COR-L47 (cell line): ENCODE measurements around the gene KIF1A.
"Not testable (repeated sequence)": the region's sequence is repeated elsewhere in the genome, so short reads cannot be mapped to it uniquely, and the experiment has no call there.

Experiments used
- DNase-seq: peaks from one replicate; lab custom pipeline; 2025; lab: John Stamatoyannopoulos, UW

The KIF1A gene

DNA sequence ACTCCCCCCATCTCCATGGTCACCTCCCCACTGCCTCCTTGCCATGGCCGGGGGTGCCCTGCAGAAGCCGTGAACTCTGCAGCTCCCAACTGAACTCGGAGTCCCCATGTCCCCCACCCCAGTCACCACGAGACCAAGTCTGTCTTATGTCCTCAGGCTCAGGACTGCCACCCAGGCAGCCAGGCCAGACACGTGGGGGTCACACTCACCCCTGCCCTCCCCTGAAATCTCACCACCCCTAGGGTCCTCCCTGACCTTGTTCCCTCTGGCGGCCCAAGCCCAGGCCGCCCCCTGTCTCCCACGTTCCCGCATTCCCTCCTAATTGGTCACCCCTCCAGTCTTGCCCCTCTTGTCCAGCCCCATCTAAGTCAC is 117.4 kb downstream of the KIF1A start:
- DNase-seq: no peak

DNA sequence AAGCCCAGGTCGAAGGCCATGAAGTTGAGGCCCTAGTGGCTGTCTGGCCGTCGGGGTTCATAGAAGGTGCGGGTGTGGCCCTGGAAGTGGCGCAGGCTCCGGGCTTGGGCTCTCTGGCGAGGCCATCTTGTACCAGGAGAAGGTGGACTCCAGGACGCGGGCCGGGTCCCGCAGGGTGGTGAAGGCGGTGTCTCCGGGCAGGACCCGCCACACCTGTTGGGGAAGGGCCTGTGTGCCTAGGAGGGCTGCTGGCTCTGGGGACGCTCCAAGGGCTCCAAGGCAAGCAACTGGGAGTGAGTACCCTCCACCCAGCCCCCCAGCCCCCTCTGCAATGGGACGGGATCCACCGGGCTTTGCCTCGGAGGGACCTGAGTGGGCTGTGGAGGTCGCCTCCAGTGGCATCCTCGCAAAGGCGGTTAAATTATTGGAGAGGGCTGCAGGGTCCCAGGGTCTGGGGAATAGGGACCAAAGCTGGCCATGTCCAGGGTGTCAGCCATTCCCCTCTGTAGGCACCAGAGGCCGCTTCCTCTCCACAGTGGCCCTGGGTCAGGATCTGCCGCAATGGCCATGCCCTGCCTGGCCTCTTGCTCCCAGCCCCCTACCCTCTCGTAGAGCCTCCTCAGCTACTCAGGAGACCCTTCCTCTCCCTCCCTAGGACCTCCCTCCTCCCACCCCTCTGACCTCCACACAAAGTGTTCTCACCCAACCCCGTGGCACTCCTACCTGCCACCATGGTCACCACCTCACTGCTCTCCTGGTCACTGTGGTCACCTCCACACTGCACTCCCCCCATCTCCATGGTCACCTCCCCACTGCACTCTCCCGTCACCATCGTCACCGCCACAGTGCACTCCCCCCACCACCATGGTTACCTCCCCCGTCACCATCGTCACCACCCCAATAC is 118.0 kb downstream of the KIF1A start:
- no peak for DNase-seq

DNA sequence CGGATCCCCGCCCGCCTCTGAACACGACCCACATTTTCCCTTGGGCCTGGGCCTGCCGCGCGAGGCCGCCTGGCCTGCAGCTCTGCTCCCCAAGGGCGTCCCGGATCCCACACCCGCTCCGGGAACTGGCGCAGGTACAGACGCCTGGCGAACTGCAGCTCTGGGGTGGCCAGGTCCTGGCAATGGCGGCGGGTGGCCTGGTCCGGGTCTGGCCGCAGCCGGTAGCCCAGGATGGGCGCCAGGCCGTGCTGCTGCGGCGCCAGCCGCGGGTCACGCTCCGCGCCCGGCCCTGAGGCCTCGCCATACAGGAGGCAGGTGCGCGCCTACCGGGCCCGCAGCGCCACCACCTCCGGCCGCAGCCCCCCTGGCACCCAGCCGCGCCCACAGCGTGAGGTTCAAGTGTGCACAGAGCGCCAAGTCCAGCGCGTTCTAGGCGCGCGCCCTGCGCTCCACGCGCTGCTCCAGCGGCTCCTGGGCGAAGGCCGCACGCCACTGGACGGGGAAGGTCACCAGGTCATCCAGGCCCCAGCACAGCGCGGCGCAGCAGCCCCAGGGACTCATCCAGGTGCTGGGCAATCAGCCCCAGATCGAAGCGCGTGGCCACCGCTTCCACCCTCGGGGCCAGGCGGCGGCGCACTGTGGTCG is 118.8 kb downstream of the KIF1A start:
- DNase-seq: no peak

DNA sequence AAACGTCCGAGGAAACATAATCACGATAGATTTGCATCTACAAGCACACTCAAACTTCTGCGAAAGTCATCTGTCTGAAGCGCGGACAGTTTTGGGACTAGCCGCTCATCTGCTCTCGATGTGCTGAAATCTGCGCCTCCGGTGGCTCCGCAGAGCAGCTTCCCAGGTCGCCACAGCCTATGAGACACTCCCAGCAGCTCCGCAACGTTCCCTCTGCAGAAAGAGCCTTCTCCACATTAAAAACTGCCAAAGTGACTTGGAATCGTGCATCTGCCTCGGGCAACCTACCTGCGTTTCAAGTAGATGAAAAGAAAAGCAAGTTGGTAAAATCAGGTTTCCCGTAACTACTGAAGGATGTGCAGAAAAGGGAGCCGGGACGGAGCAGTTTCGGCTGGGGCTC is 119.4 kb downstream of the KIF1A start:
- not testable (repeated sequence) for DNase-seq

DNA sequence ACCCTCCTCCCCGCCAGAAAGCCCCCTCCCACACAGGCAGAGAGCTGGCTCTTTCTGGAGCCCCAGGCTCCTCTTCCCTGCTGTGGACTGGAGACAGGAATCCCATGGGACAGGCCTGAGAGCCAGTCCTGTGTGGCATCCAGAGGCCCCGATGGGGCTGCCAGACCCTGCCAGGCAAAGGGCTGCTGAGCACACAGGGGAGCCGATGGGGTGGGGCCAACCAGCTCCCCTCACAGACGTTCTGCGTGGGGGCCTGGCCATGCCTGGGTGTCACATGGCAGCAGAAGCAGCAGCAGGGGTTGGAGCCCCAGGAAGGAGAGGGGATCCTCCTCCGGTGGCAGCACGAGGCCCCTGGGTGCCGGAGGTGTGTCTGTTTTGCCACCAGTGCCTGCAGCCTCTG is 120.2 kb downstream of the KIF1A start:
- not testable (repeated sequence) for DNase-seq

DNA sequence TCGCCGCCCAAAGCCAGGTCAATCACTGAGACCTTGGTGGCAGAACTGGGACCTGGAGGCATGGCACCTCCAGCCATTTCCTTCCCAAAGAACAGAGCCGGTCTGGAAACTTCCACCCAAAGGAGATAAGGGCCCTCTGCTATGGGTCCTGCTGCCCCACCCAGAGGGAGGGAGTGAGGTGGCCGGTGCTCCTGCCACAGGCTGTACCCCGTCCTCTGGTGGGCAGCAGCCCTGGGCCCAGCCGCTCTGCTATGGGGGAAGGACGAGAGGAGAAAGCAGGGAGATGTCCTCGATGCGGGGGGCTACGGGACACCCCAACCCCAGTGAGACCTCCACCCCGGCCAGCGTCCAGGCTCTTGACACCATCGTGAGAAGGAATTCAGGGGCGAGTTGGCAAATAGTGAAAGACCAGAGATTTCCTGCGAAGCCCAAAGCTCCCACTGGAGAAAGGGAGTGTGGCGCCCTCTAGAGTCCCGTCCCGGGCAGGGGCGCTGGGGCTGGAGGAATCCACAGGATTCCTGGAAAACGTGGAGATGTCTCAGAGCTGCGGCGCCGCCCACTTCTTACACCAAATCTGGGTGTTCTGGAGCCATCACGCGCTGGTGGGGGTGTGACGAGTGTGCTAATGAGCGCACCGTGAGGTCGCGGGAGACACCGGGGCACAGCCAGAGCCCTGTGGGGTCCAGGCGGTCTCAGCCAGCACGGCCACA is 121.0 kb downstream of the KIF1A start:
- not testable (repeated sequence) for DNase-seq

DNA sequence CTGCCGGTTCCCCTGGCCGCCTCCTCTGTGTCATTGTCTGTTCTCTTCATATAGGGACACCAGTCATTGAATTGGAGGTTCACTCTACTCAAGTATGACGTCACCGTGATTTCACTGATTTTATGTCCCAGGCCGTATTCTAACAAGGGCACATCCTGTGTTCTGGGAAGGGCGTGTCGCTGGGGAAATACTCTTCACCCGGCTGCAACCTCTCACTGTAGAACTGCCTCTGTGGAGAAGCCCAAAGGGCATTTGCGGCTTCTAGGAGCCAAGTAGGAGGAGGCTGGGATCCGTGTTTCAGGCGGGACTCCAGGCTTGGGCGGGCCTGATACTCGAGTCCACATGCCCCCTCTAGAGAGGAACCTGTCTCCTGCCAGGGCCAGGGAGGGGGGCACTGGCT is 123.5 kb downstream of the KIF1A start:
- not testable (repeated sequence) for DNase-seq

DNA sequence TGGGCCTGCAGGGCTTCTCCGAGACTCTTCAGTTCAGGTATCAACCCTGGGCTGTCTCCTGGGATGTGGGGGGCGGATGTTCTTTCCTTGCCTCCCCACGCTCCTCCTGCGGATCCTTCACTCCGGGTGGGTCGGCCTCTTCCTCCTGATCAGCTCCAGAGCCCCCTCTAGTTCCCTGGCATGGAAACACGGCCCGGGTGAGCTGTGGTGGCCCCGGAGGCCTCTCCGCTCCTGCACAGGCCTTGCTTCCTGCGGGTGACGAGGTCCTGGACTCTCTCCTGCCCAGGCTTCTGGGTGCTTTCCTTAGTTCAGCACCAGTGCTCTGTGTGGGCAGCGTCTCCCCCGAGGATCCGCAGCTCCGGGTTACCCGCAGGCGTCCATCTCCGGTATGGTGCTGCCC is 124.4 kb downstream of the KIF1A start:
- DNase-seq: not testable (repeated sequence)

DNA sequence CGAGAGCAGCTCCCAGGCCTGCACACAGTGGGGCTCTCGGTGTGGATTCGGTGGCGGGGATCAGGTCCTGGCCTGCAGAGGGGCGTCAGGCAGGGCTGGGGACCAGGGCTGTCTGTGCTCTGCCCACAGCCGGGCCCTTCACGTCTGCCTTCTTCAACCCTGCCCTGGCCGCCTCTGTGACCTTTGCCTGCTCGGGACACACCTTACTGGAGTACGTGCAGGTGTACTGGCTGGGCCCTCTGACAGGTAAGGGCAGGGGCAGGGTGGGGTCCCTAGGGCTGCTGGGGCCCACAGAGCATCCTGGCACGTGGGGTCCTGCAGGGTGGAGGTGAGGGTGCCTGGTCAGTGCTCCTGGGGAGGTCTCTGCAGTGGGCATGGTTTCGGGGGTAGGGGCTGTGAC is 125.7 kb downstream of the KIF1A start:
- DNase-seq: not testable (repeated sequence)

DNA sequence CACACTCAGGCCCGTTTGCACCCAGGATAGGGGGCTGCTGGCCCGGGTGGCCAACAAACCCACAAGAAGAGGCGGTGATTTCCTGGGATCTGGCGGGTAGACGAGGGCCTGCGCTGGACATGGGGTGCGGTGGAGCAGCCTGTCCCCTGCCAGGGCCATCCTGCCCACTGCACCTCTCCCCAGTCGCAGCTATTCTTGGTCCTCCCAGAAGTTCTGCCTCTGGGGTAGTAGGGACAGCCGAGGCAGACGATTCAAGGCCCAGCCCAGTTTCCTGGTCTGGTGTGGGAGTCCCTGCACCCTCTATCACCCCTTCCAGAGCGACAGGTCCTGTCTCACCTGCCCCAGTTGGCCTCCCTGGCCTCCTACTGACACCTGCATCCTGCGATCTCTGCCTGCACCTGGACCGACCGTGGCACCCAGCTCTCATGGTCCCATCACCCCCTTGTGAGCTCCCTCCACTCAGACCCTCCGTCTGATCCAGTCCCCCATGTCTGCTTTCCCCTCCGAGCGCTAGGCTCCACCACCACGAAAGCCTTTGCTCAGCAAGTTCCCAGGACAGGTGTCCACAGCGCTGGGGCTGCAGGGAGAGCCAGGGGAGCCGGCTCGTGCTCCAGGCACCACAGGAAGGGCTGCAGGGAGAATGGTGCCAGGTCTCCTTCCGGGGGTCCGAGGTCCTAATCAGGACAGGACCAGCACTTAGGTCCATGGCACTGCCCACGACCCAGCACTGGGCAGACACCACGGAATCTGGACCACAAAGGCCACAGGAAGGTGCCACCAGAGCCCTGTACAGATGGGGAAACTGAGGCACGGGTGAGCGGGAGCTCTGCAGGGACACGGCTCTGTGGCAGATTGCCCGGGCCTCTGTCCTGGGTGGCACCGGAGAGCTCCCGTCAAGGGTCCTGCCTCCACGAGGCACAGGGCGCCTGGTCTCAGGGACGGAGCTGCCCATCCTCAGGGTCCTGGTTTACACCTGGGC is 127.1 kb downstream of the KIF1A start:
- not testable (repeated sequence) for DNase-seq

DNA sequence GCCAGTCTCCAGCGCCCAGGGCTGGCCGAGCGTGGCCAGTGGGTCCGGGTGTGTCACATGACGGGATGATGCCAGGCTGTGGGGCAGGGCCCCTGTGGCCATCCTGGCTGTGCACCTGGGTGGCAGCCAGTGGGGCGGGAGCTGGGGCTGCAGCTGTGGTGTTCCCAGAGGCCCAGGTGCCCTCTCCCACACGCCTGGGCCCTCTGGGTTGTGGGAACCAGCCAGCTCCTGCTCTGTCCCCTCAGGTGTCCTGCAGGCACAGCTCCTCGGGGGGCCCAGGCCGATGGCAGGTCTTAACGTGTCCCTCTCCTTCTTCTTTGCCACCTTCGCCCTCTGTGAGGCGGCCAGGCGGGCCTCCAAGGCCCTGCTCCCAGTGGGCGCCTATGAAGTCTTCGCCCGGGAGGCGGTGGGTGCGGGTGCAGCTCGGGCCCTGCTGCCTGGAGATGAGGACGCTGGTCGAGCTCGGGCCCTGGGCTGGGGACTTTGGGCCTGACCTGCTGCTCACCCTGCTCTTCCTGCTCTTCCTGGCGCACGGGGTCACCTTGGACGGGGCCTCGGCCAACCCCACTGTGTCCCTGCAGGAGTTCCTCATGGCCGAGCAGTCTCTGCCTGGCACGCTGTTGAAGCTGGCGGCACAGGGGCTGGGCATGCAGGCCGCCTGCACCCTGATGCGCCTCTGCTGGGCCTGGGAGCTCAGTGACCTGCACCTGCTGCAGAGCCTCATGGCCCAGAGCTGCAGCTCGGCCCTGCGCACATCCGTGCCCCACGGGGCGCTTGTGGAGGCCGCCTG is 128.2 kb downstream of the KIF1A start, which contains the start of gene AQP12A:
Gene AQP12A (plus strand): TSS at position 236 of the 790 bp plus-strand sequence. CDS start 48 bp downstream, at position 284.
- DNase-seq: not testable (repeated sequence)

DNA sequence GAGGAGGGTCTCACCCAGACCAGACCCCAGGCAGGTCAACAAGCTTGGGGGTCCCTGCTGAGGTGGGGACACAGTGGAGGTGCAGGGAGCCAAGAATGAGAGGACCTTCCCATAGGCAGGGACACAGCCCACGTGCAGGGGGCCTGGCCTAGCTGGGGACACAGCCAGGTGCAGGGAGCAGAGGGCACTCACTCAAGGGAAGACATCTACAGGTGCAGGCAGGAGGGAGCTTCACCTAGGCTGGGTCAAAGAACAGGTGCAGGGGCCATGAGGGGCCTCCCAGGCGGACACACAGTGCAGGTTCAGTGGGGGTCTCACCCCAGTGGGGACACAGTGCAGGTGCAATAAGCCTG is 129.0 kb downstream of the KIF1A start:
- DNase-seq: not testable (repeated sequence)

DNA sequence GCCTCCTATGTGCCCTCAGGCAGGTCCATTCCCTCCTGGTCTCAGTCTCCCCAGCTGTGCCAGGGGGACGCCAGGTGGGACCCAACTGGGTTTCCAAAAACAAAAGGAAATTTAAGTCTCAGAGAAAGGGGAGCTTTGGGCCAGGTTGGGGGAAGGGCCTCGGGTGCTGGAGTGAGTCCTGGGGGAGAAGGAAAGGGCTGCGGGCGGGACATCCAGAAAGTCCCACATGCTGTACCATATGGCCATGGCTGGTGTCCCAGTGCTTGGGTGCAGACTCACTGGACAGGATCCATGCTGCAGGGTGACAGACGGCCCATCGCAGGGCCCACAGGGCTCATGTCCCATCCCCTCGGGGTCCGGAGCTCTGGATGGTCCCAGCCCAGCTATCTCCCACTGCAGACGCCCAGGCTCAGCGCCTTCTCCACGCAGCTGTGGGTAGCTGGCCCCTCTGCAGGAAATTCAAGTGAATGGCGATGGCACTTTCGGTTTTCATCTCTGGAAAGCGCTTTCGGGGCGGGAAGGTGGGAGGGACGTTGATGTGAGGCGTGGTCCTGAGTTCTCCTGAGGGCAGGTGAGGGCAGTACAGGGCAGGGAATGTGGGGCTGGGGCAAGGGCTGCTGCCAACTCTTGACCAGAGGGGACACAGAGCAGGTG is 129.5 kb downstream of the KIF1A start:
- DNase-seq: not testable (repeated sequence)

DNA sequence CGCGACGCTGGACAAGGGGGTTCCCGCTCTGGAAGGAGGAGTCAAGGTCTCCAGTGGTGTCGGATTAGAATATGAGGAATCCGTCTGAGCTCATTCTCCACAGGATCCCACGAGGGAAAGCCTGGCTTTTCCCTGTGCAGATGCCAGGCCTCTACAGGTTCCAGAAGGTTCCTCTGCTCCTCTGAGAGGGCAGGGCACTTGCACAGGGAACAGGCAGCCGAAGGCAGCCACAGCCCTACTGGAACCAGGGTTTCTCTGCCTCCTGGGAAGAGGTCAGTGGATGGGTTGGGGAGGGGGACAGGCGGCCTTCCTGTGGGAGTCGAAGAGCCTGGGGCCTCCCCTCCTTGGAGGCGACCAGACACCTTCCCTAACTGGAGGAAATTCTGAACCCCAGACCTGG is 130.0 kb downstream of the KIF1A start:
- DNase-seq: no peak

DNA sequence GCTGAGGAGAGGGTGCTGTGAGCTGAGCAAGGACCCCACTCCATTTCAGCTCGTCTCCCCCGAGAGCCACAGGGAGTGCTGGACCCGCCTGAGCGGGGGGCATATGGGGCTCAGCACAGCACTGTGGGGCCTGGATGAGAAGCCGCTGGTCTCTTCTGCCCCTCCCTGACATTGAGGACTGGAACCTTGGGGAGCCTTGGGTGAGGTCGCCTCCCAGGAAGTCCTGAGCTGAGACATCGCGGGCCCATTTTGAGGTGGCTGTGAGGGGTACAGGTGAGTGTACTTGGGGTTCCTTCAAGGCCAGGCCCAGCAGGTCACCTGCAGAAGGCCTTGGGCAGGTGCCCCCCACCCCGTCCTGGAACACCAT is 131.5 kb downstream of the KIF1A start:
- DNase-seq: no peak

DNA sequence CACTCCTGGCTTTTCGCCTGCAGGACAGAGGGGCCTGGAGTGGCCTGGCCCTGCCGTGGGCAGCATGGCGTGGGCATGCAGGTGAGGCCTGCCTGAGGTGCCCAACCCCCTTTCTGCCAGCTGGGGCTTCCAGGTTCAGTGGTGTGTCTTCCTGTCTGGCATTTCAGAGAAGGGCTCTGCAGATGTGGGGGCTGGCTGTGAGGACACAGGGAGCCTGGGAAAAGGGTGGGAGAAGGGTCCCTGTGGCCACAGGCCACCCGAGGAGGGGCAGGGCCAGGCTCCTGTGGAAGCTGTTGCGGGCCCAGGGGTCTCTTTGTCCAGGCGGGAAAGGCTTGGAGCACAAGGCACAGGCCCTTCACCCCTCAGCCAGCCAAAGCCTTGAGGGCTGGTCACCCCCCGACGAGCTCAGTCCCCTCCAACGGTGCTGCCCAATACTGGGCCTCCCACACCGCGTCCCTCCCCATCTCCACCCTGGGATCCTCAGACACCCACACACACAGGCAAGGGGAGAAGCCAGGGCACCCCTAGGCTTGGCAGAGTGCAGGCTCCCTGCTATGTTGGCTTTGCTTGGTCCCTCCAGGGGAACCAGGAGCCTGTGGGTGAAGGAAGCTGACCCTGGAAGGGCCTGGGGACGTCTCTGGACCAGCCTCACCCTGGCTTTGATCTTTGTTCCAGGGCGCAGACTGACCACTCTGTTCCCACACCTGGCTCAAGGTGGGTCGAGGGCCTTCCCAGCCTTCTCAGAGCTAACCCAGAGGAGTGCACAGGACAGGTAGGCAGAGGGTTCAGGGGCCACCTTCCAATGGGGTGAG is 132.1 kb downstream of the KIF1A start:
- no peak for DNase-seq

DNA sequence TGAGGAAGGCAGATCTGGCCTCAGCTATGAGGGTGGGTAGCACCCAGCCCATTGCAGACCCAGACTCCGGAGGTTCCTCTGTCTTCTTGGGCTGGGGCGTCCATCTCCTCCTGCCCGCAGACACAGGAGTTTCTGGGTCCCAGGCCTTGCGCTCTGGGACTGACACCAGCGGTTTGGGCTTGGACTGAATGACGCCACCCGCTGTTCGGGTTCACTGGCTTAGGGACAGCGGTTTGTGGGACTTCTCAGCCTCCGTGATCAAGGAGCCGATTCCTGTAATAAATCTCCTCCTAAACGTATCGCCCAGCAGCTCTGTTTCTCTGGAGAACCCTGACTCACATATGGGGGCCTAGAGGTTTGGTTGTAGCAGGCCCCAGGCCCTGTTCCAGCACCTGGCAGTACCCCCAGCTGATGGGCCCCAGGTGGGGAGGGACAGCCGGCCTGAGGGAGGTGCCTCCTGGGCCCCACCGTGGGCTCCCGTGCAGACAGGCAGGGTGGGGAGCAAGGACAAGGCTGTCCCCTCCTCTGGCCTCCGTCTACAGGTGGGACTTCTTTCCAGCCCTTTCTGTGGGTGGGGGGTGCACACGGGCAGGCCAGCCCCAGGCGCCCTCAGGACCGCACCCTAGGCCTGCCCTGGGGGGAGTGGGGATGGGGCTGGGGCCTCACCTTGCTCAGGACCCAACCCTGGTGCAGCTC is 132.8 kb downstream of the KIF1A start:
- no peak for DNase-seq

DNA sequence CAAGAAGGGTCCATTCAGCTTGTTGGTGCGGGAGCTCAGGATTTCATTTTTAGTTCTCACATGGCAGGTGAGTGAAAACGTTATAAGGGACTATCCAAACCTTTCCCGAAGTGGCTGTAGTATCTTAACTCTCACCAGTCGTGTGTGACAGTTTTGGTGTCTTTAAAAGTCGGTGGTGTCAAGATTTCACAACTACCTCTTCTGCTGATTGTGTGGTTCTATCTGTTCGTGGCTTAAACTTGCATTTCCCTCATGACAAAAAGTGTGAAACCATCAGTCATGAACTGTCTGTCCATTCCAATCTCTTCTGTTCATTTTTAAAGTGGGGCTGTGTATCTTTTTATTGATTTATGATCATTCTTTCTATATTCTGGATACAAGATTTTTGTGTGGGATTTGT is 133.6 kb downstream of the KIF1A start:
- no peak for DNase-seq
